Lung microvascular endothelial cell (primary cell): ENCODE results near the gene TMEM236. TPM values are rescaled to one million over a fixed set of nuclear protein-coding genes. Genes with fewer than 3 reads are reported as not detected.

Experiments
- DNase-seq, 2 donors: peaks; one replicate each; pipeline versions ENCODE4 v3.0.0 to v3.0.0-alpha.2; 2010; ENCODE audit warnings: low read depth in 2 of 2
- total RNA-seq: library from RNA; depleted of rRNA; stranded (reverse); fragments of >200 nt; gene quantifications from 2 replicates; pipeline ENCODE4 v1.2.1, GENCODE V29; 2014

Gene TMEM236
- total RNA-seq, 1 donor from 2014 or later: 0.79 TPM

- peak in 1 of 2 donors; percentile 93 for DNase-seq
These were observed 35.3 kb downstream of the TMEM236 start for GRCh38 chr10:17787087-17787961.

GRCh38 chr10:17788646-17789045 is 36.6 kb downstream of the TMEM236 start:
- DNase-seq: no peak

GRCh38 chr10:17789396-17789795 is 37.4 kb downstream of the TMEM236 start:
- no peak for DNase-seq

- DNase-seq: no peak
These were observed 38.6 kb downstream of the TMEM236 start for GRCh38 chr10:17790651-17791050.

GRCh38 chr10:17792991-17793390 is 41.0 kb downstream of the TMEM236 start:
- DNase-seq: no peak

GRCh38 chr10:17793823-17794644 is 42.0 kb downstream of the TMEM236 start:
- no peak for DNase-seq

- no peak for DNase-seq
These were observed 43.1 kb downstream of the TMEM236 start for GRCh38 chr10:17795083-17795482.

- DNase-seq: no peak
These were observed 44.0 kb downstream of the TMEM236 start for GRCh38 chr10:17795813-17796594.

- DNase-seq: no peak
These were observed 49.5 kb downstream of the TMEM236 start for GRCh38 chr10:17801507-17801906.

GRCh38 chr10:17802350-17802749 is 50.3 kb downstream of the TMEM236 start:
- DNase-seq: no peak

GRCh38 chr10:17802976-17803375 is 51.0 kb downstream of the TMEM236 start:
- peak; percentile 80 to 81 for DNase-seq

- DNase-seq: no peak
These were observed 53.3 kb downstream of the TMEM236 start for GRCh38 chr10:17805330-17805729.

- DNase-seq: no peak
These were observed 54.0 kb downstream of the TMEM236 start for GRCh38 chr10:17805921-17806577.

GRCh38 chr10:17808971-17809841 is 57.2 kb downstream of the TMEM236 start, which contains the start of gene MRC1:
Gene MRC1 (plus strand): TSS chr10:17809348. CDS start chr10:17809466, 118 bp downstream.
- DNase-seq: peak in 1 of 2 donors; percentile 60

- peak; percentile 35 to 42 for DNase-seq
These were observed 59.3 kb downstream of the TMEM236 start for GRCh38 chr10:17811146-17811865.

GRCh38 chr10:17814973-17815372 is 63.0 kb downstream of the TMEM236 start:
- DNase-seq: peak; percentile 33 to 50

GRCh38 chr10:17816199-17816598 is 64.2 kb downstream of the TMEM236 start:
- DNase-seq: no peak

GRCh38 chr10:17817316-17817715 is 65.3 kb downstream of the TMEM236 start:
- peak in 1 of 2 donors; percentile 61 for DNase-seq

- peak in 1 of 2 donors; percentile 31 for DNase-seq
These were observed 65.8 kb downstream of the TMEM236 start for GRCh38 chr10:17817790-17818189.
